AML-193 (cell line): ENCODE results near the gene PNPLA7.

Experiments
- DNase-seq, 2 experiments: peaks; one replicate each; lab custom pipeline; 2025; lab: John Stamatoyannopoulos, UW

The PNPLA7 gene

GRCh38 chr9:137494104-137494544 lies 56.1 kb downstream of the PNPLA7 start:
- DNase-seq = peak in 1 of 2 experiments; percentile 8

GRCh38 chr9:137493364-137494103 lies 56.7 kb downstream of the PNPLA7 start:
- DNase-seq = no peak

- no peak for DNase-seq
Measured at GRCh38 chr9:137492464-137493363, 57.5 kb downstream of the PNPLA7 start.

GRCh38 chr9:137491735-137492432 lies 58.3 kb downstream of the PNPLA7 start:
- no peak for DNase-seq

- DNase-seq = no peak
Measured at GRCh38 chr9:137490532-137491186, 59.5 kb downstream of the PNPLA7 start.

- DNase-seq = no peak
Measured at GRCh38 chr9:137488906-137489305, 61.3 kb downstream of the PNPLA7 start.

GRCh38 chr9:137488327-137488653 lies 61.9 kb downstream of the PNPLA7 start:
- DNase-seq = no peak

- DNase-seq = no peak
Measured at GRCh38 chr9:137487454-137488326, 62.5 kb downstream of the PNPLA7 start.

GRCh38 chr9:137486545-137487453 lies 63.4 kb downstream of the PNPLA7 start:
- DNase-seq = no peak

GRCh38 chr9:137486141-137486490 lies 64.1 kb downstream of the PNPLA7 start:
- no peak for DNase-seq

GRCh38 chr9:137485343-137486140 lies 64.7 kb downstream of the PNPLA7 start:
- no peak for DNase-seq

- DNase-seq = no peak
Measured at GRCh38 chr9:137484551-137485315, 65.5 kb downstream of the PNPLA7 start.

GRCh38 chr9:137482094-137482781 lies 68.0 kb downstream of the PNPLA7 start:
- peak; percentile 25 to 46 for DNase-seq

GRCh38 chr9:137480686-137481683 lies 69.2 kb downstream of the PNPLA7 start:
- no peak for DNase-seq

GRCh38 chr9:137479892-137480685 lies 70.1 kb downstream of the PNPLA7 start:
- no peak for DNase-seq
